Keratinocyte (primary cell): Measurements from ENCODE around the gene SLC25A46.

ENCODE experiments used
- EZH2 ChIP-seq: IDR thresholded peaks from one replicate; pipeline ENCODE4 v1.6.1; 2012; ENCODE audit warnings: inconsistent platforms, mild to moderate bottlenecking, low read length, moderate library complexity
- TF ChIP-seq, protein P1 (sequence below), 3 experiments: IDR thresholded peaks in 1 of 3; conservative IDR thresholded peaks in 1 of 3; optimal IDR thresholded peaks in 1 of 3; 2 replicates in 2 of 3; 3 replicates in 1 of 3; pipeline versions ENCODE3 to v1.5.1; 2011; ENCODE audit warnings: low read length in 3 of 3, mild to moderate bottlenecking in 3 of 3, moderate library complexity in 2 of 3, control low read depth in 1 of 3, inconsistent platforms in 1 of 3; ENCODE audit not compliant: insufficient read depth in 2 of 3; ENCODE audit errors: extremely low read depth in 1 of 3

DNA sequence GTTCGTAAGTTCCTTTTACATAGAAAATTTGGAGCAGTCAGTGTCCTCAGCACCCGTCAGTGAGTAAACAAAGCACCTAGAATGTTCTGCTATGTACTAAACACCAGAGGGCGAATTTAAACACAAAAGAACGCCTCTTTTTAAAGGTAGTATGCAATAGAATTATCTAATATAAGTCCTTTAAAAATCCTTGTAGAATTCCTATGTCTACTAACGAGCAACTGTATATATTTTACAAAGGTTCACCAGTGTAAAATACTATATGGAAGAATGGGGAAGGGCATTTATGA lies 11.8 kb upstream of the SLC25A46 start:
- TF ChIP-seq, protein P1, sequence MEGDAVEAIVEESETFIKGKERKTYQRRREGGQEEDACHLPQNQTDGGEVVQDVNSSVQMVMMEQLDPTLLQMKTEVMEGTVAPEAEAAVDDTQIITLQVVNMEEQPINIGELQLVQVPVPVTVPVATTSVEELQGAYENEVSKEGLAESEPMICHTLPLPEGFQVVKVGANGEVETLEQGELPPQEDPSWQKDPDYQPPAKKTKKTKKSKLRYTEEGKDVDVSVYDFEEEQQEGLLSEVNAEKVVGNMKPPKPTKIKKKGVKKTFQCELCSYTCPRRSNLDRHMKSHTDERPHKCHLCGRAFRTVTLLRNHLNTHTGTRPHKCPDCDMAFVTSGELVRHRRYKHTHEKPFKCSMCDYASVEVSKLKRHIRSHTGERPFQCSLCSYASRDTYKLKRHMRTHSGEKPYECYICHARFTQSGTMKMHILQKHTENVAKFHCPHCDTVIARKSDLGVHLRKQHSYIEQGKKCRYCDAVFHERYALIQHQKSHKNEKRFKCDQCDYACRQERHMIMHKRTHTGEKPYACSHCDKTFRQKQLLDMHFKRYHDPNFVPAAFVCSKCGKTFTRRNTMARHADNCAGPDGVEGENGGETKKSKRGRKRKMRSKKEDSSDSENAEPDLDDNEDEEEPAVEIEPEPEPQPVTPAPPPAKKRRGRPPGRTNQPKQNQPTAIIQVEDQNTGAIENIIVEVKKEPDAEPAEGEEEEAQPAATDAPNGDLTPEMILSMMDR (optimal IDR thresholded peaks at IDR 0.05 in 1 of 3, IDR thresholded peaks at IDR 0.05 in 1 of 3, conservative IDR thresholded peaks at IDR 0.05 in 1 of 3; ENCODE audit: extremely low read depth in 1 of 3, insufficient read depth in 2 of 3, low read length in 3 of 3), result no peak
- no peak for TF ChIP-seq EZH2
